K562 (cell line): Measurements from ENCODE around the gene ZMIZ1. TPM values are rescaled to one million over a fixed set of nuclear protein-coding genes. Genes with fewer than 3 reads are reported as not detected.

ENCODE experiments used
- ATAC-seq: fragments of 200-7000 bp; cut with Tn5 transposase; 3 replicates; pipeline ENCODE4 v1.9.1; 2020; ENCODE audit warnings: moderate library complexity
- BruUV-seq: library from RNA; stranded (reverse); fragments of 400-500 nt; replicated peaks from 2 replicates; lab custom pipeline; 2021; lab: Mats Ljungman, UMichigan
- CTCF ChIA-PET: fragments of 300-600 bp; formaldehyde crosslinking; extraction: SDS; loops from one replicate; lab custom pipeline; 2021; ENCODE audit warnings: low intra/inter-chr PET ratio; lab: Yijun Ruan, JAX
- POLR2A ChIA-PET: fragments of 300-600, 350-650 bp; sonication (Branson Sonifier 250); formaldehyde crosslinking; extraction: SDS; loops from one replicate; lab custom pipeline; 2021; ENCODE audit warnings: antibody characterized with exemption, inconsistent platforms; lab: Yijun Ruan, JAX
- DNase-seq, 4 experiments: peaks; one replicate each; pipeline versions ENCODE4 v3.0.0 to v3.0.0-alpha.2; 2011 to 2018; ENCODE audit warnings: low spot score in 3 of 4, mixed read lengths in 3 of 4; ENCODE audit errors: extremely low read depth in 1 of 4
- FAIRE-seq: peaks from 2 replicates; lab custom pipeline; 2011; peaks lifted over from hg19 to GRCh38; lab: Jason Lieb, UNC
- H2AFZ ChIP-seq: 2 replicates; pipeline ENCODE4 v1.6.0; 2011; ENCODE audit warnings: low read depth, low read length, control low read depth, inconsistent platforms
- H3K27ac ChIP-seq: fragments of 200-600 bp; 3 replicates; pipeline ENCODE4 v1.8.0; 2011; ENCODE audit warnings: low read depth, mild to moderate bottlenecking, control low read depth, inconsistent platforms, low read length, moderate library complexity, mixed read lengths; ENCODE audit errors: extremely low read depth
- H3K27me3 ChIP-seq, 2 experiments: fragments of 300-600 bp in 1 of 2; 2 replicates in 1 of 2; 3 replicates in 1 of 2; pipeline versions ENCODE4 v1.6.0 to v1.8.0; 2011; ENCODE audit warnings: inconsistent platforms in 2 of 2, low read length in 2 of 2, mild to moderate bottlenecking in 1 of 2, mixed read lengths in 1 of 2, moderate library complexity in 1 of 2; ENCODE audit not compliant: control insufficient read depth in 2 of 2, insufficient read depth in 2 of 2
- H3K36me3 ChIP-seq: fragments of 300-600 bp; 3 replicates; pipeline ENCODE4 v1.8.0; 2011; ENCODE audit warnings: mild to moderate bottlenecking, low read length, inconsistent platforms; ENCODE audit not compliant: control insufficient read depth, insufficient read depth
- H3K4me1 ChIP-seq, 2 experiments: fragments of 200-600 bp in 1 of 2; replicated peaks in 1 of 2; 2 replicates in 1 of 2; 3 replicates in 1 of 2; pipeline versions ENCODE4 v1.5.1 to v1.8.0; 2011; ENCODE audit warnings: inconsistent platforms in 2 of 2, low read length in 2 of 2, mild to moderate bottlenecking in 1 of 2, mixed read lengths in 1 of 2, moderate library complexity in 1 of 2; ENCODE audit not compliant: control insufficient read depth in 2 of 2, insufficient read depth in 2 of 2
- H3K4me2 ChIP-seq: 2 replicates; pipeline ENCODE4 v1.6.1; 2011; ENCODE audit warnings: low read length, control low read depth, inconsistent platforms, mixed read lengths; ENCODE audit not compliant: insufficient read depth
- H3K4me3 ChIP-seq: fragments of 200-600 bp; sonication (generic), shearing (Covaris generic); 2 replicates; pipeline ENCODE4 v1.5.1; 2016; ENCODE audit warnings: control low read depth, inconsistent platforms
- H3K79me2 ChIP-seq: fragments of 200-600 bp; 3 replicates; pipeline ENCODE4 v1.8.0; 2011; ENCODE audit warnings: low read length, inconsistent platforms; ENCODE audit not compliant: control insufficient read depth, insufficient read depth
- H3K9ac ChIP-seq, 2 experiments: 2 replicates each; pipeline versions ENCODE4 v1.6.0 to v1.6.1; 2011; ENCODE audit warnings: low read depth in 2 of 2, low read length in 2 of 2, control low read depth in 1 of 2, inconsistent platforms in 1 of 2, mild to moderate bottlenecking in 1 of 2, mixed read lengths in 1 of 2; ENCODE audit not compliant: insufficient read depth in 1 of 2
- H3K9me1 ChIP-seq: one replicate; pipeline ENCODE4 v1.6.0; 2011; ENCODE audit warnings: inconsistent platforms, mild to moderate bottlenecking, low read length, moderate library complexity; ENCODE audit not compliant: control insufficient read depth, insufficient read depth
- H3K9me3 ChIP-seq: replicated peaks from 2 replicates; pipeline ENCODE4 v1.5.1; 2011; ENCODE audit warnings: low read depth, low read length, inconsistent platforms; ENCODE audit not compliant: control insufficient read depth, insufficient read depth
- H4K20me1 ChIP-seq: replicated peaks from 2 replicates; pipeline ENCODE4 v1.6.1; 2011; ENCODE audit warnings: low read length, inconsistent platforms, mixed read lengths; ENCODE audit not compliant: control insufficient read depth, insufficient read depth
- BRCA1 ChIP-seq, 2 experiments: fragments of 450-650 bp in 1 of 2; sonication (generic) in 1 of 2; formaldehyde crosslinking in 1 of 2; IDR thresholded peaks; 2 replicates each; pipeline versions ENCODE4 v1.5.0 to v1.6.1; 2017 to 2020; ENCODE audit warnings: mild to moderate bottlenecking in 1 of 2, missing genetic modification reagents in 1 of 2
- CCAR2 ChIP-seq: fragments of 200-400 bp; formaldehyde crosslinking; IDR thresholded peaks from 2 replicates; pipeline ENCODE4 v1.6.1; 2017; ENCODE audit warnings: mild to moderate bottlenecking, low read depth, low read length
- CXXC5 ChIP-seq: fragments of 250-450 bp; sonication (Bioruptor Pico); IDR thresholded peaks from 2 replicates; pipeline ENCODE4 v1.8.0; 2022; ENCODE audit warnings: inconsistent platforms, mild to moderate bottlenecking, moderate library complexity
- DACH1 ChIP-seq: fragments of 450-650 bp; IDR thresholded peaks from 2 replicates; pipeline ENCODE4 v1.6.1; 2018; ENCODE audit not compliant: partially characterized antibody
- DNMT1 ChIP-seq: fragments of 450-650 bp; IDR thresholded peaks from 2 replicates; pipeline ENCODE4 v1.6.1; 2016; ENCODE audit warnings: antibody characterized with exemption, mild to moderate bottlenecking
- KAT7 ChIP-seq: sonication (generic); formaldehyde crosslinking; IDR thresholded peaks from 2 replicates; pipeline ENCODE4 v1.8.0; 2022; ENCODE audit warnings: missing genetic modification reagents, mild to moderate bottlenecking, borderline replicate concordance
- MEF2D ChIP-seq: conservative IDR thresholded peaks from 2 replicates; pipeline ENCODE4 v1.6.1; 2016; ENCODE audit warnings: low read depth, missing genetic modification characterization, missing compliant biosample characterization
- NCOA6 ChIP-seq: fragments of 450-650 bp; IDR thresholded peaks from 2 replicates; pipeline ENCODE4 v1.6.1; 2017; ENCODE audit warnings: mild to moderate bottlenecking
- NR2F6 ChIP-seq: fragments of 450-650 bp; formaldehyde crosslinking; IDR thresholded peaks from 2 replicates; pipeline ENCODE4 v1.4.0; 2020; ENCODE audit warnings: mild to moderate bottlenecking
- NRF1 ChIP-seq, 2 experiments: fragments of 450-650 bp; IDR thresholded peaks in 1 of 2; conservative IDR thresholded peaks in 1 of 2; 2 replicates each; pipeline ENCODE4 v1.6.1; 2014; ENCODE audit warnings: mild to moderate bottlenecking in 2 of 2
- PRPF4 ChIP-seq: fragments of 200-400 bp; formaldehyde crosslinking; IDR thresholded peaks from one replicate; pipeline ENCODE4 v1.6.1; 2017; ENCODE audit warnings: low read length, low read depth, mild to moderate bottlenecking; ENCODE audit not compliant: insufficient read depth, poor library complexity, severe bottlenecking
- SAFB ChIP-seq: fragments of 200-400 bp; formaldehyde crosslinking; IDR thresholded peaks from 2 replicates; pipeline ENCODE4 v1.6.1; 2017; ENCODE audit warnings: low read depth, low read length, borderline replicate concordance
- ZNF444 ChIP-seq: fragments of 250-450 bp; sonication (Bioruptor Pico); IDR thresholded peaks from 2 replicates; pipeline ENCODE4 v1.4.0; 2020; ENCODE audit warnings: mild to moderate bottlenecking, moderate library complexity
- ZNF707 ChIP-seq: fragments of 250-450 bp; sonication (Bioruptor Pico); conservative IDR thresholded peaks from 2 replicates; pipeline ENCODE4 v1.8.0; 2022; ENCODE audit warnings: inconsistent platforms, mild to moderate bottlenecking, moderate library complexity
- WGBS: fragments of 100-300 bp; shearing (Covaris generic); methylation state at CpG from one replicate; pipeline ENCODE4 v1.1.6; 2016; ENCODE audit warnings: low coverage, mixed read lengths; ENCODE audit not compliant: insufficient coverage; ENCODE audit errors: missing lambda C conversion rate; 5-methylcytosine and 5-hydroxymethylcytosine counted together
- in situ Hi-C: fragments of 300-500 bp; cut with MboI; formaldehyde crosslinking; loops from 4 replicates; pipeline ENCODE4 v1.15.0; 2018; ENCODE audit warnings: inconsistent platforms, mixed read lengths
- intact Hi-C: fragments of 100-400 bp; cut with micrococcal nuclease; formaldehyde crosslinking; loops from 2 replicates; pipeline ENCODE4 v1.14.2; 2022
- polyA plus RNA-seq, 8 experiments: library from polyadenylated mRNA; depleted of rRNA in 4 of 8; stranded (reverse) in 5 of 8; unstranded in 3 of 8; fragments of >200 nt; fragmentation: Nextera tagmentation in 2 of 8; fragmentation: Illumina TruSeq in 1 of 8; extraction: Ambion mirVana in 2 of 8; extraction: Trizol in 1 of 8; gene quantifications; 2 replicates each; pipeline versions ENCODE4 v1.2.1 to v1.2.3, GENCODE V29; 2011 to 2014; ENCODE audit warnings: inconsistent platforms in 1 of 8, missing spikeins in 1 of 8
- total RNA-seq, 7 experiments: library from RNA; depleted of rRNA in 6 of 7; stranded (reverse); fragments of >200 nt in 6 of 7; fragmentation: Illumina TruSeq in 2 of 7; extraction: Trizol in 2 of 7; gene quantifications; 2 replicates each; pipeline versions ENCODE4 v1.2.1 to v1.2.3, GENCODE V29; 2011 to 2021; ENCODE audit warnings: low replicate concordance in 1 of 7
- TF ChIP-seq, protein P1 (sequence below): fragments of 450-650 bp; formaldehyde crosslinking; IDR thresholded peaks from 2 replicates; pipeline ENCODE4 v1.4.0; 2020; ENCODE audit warnings: mild to moderate bottlenecking, moderate library complexity

ZMIZ1 gene
- total and polyA plus RNA-seq, 9 of the 15 experiments (the other 6 are each of a cell fraction or from before 2014, with no cell fraction given): 1.0 to 37.3 (median 4.3) TPM

DNA sequence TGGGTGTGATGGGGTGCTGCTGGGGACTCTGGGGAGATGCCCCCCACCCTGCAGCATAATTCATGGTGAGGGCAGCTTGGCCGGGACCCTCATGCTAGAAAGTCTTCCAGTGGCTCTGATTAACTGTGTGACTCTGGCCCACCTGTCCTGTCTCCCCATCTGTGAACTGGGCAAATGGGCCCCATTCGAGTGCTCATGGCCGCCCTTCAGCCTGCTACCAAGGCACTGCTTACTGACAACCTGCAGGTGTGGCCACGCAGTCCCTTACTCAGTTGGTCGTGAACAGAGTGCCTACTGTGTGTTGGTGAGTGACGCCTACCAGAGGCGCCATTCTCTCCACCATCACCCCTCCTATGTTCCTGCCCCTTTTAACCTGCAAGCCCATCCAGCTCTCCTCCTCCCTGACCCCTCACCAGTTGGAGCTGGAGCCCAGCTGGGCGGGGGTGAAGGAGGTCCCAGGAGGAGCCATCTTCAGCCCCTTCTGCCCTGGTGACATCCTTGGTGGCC lies 109.4 kb downstream of the ZMIZ1 start:
- peak overlapping the region; percentile 57 to 74 for H3K9ac ChIP-seq
- H3K27me3 ChIP-seq: no peaks in the 10 kb centered on the region
- POLR2A ChIA-PET: interaction anchor here (0.9 to 1.9 kb wide), 7 partner anchors 9 to 29 kb away, joined by 3 to 6 read pairs (median 3); no protein-coding TSS in a partner anchor
- peak overlapping the region; percentile 94 for H3K27ac ChIP-seq
- in situ Hi-C loops (loop anchor here (25.0 kb wide), 2 partner anchors 91 to 1141 kb away; partner anchors contain the start of genes POLR3A and RPS24), intact Hi-C loops (loop anchor here (1.0 to 2.0 kb wide), 3 partner anchors 28 to 85 kb away; no protein-coding TSS in a partner anchor)
- DNase-seq: no peak
- WGBS: 25% methylated on average over 8 of the region's 8 CpGs
- peak overlapping the region; percentile 7; the same call in 1 of the 2 replicates for H3K4me3 ChIP-seq
- H3K4me2 ChIP-seq: peak overlapping the region; percentile 85
- H3K9me1 ChIP-seq: no peaks in the 10 kb centered on the region
- H3K4me1 ChIP-seq: peaks cover 77 to 88% of the 10 kb centered on the region in 2 experiments
- H3K9me3 ChIP-seq: no peaks in the 10 kb centered on the region
- peak; percentile 0; the same call in 2 of the 3 replicates for ATAC-seq
- no TSS peak for BruUV-seq
- peak overlapping the region; percentile 52 for H2AFZ ChIP-seq
- no peak for FAIRE-seq
- H4K20me1 ChIP-seq: no peaks in the 10 kb centered on the region
- CTCF ChIA-PET: interaction anchor here (1.0 kb wide), 1 partner anchor 17 kb away, joined by 4 read pairs; no protein-coding TSS in a partner anchor
- peaks cover 24% of the 10 kb centered on the region; the same call in 2 of the 3 replicates for H3K79me2 ChIP-seq
- H3K36me3 ChIP-seq: peaks cover 31% of the 10 kb centered on the region
- TF ChIP-seq ZNF707 (CRISPR knock-in tag) (no peak), CCAR2 (no peak), MEF2D (tag) (peak; percentile 29; the same call in 1 of the 2 replicates), PRPF4 (no peak), DACH1 (peak; percentile 43), ZNF444 (CRISPR knock-in tag) (no peak), BRCA1 (IDR thresholded peaks at IDR 0.05) (no peak), BRCA1 (CRISPR knock-in tag; IDR thresholded peaks at IDR 0.05) (no peak), NCOA6 (no peak), NRF1 (conservative IDR thresholded peaks at IDR 0.05 in 1 of 2, IDR thresholded peaks at IDR 0.05 in 1 of 2) (no peak), NR2F6 (CRISPR knock-in tag) (no peak), CXXC5 (no peak), DNMT1 (no peak), SAFB (no peak), KAT7 (CRISPR knock-in tag) (0 out of 2 replicates have a peak, but pooled peaks have one; percentile 65)
- TF ChIP-seq, protein P1, sequence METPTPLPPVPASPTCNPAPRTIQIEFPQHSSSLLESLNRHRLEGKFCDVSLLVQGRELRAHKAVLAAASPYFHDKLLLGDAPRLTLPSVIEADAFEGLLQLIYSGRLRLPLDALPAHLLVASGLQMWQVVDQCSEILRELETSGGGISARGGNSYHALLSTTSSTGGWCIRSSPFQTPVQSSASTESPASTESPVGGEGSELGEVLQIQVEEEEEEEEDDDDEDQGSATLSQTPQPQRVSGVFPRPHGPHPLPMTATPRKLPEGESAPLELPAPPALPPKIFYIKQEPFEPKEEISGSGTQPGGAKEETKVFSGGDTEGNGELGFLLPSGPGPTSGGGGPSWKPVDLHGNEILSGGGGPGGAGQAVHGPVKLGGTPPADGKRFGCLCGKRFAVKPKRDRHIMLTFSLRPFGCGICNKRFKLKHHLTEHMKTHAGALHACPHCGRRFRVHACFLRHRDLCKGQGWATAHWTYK (CRISPR knock-in tag): peak; percentile 20; the same call in 1 of the 2 replicates
